Hematopoietic multipotent progenitor cell treated with erythropoietin and hydrocortisone succinate and interleukin-3 and kit ligand, for 8 days (in vitro differentiated cells): ENCODE measurements around the gene KRT5.

Experiments used
- DNase-seq: peaks from one replicate; pipeline ENCODE4 v3.0.0-alpha.2; 2015

The KRT5 gene

DNA sequence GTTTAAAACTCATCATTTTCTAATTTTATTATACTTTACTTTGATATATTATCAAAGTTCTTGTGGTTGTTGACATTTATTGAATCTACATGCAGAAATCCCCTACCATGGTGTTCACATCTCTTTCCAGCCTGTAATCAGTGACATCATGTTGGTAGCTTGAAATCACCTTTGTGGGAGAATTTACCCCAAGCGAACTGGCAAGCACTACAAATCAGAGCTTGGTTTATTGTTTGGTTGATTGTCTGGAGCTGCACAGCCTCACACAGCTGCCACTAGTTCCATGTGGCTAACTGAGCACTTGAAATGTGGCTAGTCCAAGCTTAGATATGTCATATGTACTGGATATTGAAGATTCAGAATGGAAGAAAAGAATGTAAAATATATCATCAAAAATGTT, 15.4 kb upstream of the KRT5 start:
- no peak for DNase-seq

DNA sequence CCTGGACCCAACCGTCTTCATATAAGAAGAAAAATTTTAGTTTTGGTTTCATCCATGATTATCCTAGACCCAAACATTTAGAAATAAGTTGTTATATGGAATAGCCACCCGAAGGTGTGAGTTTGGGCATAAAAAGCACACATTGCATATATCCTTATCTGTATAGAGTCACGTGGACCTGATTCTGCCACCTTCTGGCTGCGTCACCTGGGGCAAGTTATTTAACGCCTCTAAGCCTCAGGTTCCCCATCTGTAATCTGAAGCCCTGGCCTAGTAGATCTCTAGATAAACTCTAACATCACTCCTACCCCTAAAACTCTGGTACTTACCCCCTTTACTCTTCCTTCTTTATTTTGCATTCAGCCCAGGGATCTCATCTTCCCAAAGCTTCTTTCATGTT, 14.3 kb upstream of the KRT5 start:
- DNase-seq, result no peak

DNA sequence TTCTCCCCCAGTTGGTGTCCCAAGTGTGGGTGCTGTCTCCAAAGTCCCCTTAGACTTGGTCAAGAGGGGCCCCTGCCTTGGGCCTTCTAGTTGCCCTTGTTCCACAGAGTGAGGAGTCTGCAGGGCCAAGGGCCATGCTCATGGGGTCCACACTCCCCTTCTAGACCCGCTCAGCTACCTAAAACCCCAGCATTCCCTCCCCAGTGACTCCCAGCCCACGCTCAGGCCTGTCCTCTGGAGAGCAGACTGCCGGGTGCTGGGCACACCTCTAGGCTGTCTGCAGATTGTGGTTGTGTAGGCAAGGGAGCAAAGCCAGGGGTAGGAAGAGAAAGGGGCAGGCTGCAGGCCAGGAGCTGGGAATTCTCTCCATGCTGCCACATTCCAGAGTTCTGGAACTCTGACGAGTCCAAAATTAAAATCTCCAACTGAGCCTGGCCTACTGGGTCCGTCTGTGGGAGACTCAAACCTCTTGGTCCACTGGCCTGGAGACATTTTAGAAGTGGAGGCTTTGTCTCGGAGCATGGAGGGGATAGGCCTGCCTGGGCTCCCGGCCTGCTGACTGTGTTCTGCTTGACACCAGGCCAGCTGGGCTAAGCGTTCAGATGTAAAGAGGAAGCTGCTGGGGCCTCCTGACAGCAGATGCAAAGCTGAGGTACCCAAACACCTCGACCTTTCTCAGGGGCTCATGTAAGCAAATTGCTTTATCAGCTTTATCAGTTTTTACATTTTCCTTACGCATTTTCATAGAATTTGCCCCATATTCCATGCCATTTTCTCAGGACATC, 13.7 kb upstream of the KRT5 start:
- no peak for DNase-seq

DNA sequence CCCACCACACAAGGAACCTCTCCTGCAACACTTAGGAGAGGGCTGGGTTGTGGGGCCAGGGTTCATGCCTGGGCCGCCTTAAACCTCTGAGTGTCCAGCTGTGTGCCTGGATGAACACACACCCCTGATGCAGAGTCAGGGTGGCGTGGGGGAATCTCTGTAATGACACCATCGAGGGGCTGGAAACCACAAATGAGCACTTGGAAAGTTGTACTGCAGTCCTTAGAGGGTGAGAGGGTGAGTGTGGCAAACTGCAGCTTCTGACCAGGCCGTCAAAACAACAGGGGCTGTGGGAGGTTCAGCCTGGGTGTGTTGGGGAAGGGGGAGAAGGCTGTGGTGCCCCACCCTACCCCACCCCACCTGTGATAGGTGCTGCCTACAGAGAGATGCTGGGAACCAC, 12.4 kb upstream of the KRT5 start:
- DNase-seq, result no peak

DNA sequence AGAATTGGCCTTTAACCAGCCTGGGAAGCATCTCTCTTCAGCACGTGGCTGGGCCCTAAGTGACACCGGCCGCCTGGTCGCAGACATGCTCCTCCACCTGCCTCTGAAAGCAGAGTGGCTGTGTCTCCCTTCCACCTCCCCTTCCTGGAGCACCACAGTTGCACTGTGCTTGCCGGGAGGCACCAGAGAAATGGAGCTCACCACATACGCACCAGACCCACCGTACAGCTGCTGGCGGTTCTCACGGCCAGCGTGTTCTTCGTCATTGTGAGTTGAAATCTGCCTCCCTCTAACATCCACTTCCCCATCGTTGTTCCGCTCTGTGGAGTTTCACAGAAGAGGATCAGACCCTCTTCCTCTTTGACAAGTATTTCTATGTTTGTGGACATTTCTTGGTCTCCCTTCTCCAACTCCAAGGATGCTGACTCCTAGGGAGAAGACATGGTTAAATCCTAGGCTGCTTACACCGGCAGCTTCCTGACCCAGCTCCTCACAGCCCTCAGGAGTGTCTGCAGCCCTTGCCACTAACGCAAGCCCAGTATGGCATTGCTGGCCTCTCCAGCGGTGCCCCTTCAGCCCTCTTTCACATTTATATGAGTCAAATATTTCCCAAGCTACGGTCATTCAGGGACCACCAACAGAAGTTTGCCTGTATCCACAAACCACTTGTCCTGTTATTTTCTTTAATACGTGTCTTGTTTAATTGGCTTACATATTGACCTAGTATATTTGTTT, 11.5 kb upstream of the KRT5 start:
- no peak for DNase-seq

DNA sequence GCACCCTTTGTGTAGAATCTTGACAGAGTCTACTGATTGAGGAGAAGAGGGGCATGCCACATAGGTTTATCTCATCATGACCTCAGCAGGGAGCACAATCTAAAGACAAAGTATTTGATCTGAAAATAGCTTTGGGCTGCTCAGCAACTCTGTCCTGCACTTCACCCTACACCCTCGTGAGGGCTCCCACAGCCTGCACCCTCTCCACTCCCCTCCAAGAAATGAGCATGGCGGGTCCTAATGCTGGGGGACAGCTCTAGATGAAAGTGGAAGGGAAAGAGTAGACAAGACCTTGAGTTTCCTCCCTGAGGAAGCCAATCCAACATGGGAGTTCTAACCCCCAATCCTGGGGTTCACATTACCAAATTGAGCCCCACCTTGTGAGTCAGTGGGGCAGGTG, 10.7 kb upstream of the KRT5 start:
- DNase-seq, result no peak

DNA sequence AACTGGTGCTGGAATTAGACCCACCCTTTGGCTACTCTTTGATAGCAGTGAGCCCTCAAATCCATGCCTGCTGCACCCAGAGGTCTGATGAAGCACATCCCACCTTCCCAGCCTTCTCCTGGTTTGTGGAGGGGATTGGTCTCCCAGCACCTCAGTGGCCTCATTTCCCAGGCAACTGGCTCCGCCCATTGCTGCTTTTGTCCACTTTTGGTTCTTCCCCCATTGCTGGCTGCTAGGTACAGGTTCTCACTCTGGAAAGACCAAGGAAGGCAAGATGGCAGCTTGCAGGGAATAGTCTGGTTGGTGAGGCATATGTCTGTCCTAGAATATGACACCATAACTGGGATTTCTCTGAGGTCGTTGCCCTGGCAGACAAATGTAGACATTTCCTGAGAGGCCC, 10.2 kb upstream of the KRT5 start:
- DNase-seq, result no peak

DNA sequence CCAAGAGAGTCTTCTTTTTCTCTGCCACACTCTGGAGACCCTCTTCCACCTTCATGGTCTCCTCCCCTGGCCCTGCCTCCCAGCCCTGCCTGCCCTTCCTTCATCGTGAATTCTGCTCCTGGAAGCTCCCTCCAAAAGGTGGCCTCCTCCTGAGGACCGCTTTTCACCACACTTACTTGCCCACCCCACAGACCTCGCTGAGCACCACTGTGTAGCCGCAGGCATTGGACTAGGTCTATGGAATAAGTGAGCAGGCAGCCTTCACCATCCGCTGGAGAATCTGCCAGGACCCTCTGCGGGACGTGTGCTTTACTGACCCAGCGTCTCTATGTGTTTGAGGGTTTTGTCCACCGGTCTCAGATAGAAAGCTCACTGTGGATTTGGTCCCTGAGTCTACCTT, 9.7 kb upstream of the KRT5 start:
- no peak for DNase-seq

DNA sequence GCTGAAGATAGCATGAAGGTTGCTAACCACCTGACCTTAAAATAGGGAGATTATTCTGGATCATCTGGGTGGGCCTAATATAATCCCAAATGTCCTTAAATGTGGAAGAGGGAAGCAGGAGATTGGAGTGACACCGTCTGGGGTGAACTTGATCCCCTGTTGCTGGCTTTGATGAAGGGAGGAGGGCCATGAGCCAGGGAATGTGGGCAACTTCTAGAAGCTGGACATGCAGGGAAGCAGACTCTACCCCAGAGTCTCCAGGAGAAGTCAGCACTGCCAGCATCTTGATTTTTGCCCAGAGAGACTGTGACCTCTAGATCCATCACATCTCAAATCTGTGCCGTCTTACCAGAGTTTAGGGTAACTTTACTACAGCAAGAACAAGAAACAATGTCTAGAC, 9.2 kb upstream of the KRT5 start:
- no peak for DNase-seq

DNA sequence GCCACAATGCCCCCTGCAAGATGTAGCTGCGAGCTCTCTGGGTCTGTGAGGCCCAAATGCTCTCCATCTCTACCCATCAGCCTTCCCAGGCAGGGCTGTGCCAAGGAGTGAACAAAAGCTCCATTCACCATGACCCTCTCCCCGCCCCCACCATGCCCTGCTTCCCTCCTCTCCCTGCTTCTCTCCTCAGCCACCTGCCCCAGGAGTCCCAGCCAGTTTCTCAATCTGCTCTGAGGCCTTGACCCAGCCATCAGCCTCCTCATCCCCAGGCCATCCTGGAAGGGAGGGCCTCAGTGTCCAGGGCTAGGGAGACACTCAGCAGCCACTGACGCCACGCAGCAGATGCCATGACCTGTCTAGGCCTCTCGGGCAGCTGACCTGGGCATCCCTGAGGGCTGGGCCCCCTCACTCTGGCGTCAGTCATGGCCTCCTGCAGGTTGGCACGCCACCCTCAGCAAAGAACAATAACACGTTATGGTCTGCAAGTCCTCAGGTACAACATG, 8.5 kb upstream of the KRT5 start:
- no peak for DNase-seq

DNA sequence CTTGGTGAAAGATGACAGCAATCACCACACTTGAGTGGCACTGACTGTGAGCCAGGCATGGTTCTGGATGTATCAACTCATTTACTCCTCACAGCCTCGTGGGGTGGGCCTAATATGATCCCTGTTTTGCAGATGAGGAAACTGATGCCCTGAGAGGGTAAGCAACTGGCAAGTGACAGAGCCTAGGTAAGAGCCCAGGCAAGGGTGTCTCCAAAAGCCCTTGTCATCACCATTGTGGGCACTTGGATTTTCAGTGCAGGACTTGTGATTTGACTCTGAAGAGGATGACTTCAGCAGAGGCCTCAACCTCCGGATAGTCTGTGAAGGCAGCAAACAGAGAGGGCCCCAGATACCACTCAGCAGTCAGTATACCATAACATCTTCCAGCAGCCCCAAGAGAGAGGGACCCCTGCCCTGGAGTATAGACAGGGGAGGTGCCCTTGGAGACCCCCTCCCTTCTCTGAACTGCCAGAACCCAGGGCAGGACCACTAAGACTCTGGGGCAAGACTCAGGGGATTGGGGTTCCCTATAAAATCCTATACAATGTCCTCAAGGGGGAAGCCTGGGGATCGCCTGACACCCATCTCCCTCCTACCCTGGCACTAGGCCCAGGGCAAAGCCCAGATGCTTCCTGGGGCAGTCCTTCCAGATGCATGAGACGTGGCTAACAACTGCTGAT, 7.1 kb upstream of the KRT5 start:
- DNase-seq, result no peak

DNA sequence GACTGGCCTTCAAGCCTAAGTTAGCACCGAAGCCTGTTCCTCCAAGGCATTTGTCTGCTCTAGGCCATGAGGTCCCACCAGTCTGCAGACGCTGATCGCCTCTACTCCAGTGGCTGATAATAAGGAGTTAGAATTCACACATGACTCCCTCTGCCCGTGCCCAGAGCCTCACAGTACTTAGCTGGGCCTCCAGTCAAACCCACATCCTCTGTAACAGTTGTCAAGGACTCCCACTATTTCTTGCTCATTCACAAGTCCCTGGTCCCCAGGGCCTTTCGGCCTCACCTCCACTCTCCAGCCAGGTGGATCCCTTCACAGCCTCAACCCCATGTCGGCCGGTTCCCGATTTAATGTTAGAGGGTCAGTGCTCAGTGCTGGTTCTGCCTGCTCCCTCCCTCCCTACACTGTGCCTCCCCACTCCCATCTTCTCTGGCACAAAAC, 6.3 kb upstream of the KRT5 start:
- DNase-seq, result no peak

DNA sequence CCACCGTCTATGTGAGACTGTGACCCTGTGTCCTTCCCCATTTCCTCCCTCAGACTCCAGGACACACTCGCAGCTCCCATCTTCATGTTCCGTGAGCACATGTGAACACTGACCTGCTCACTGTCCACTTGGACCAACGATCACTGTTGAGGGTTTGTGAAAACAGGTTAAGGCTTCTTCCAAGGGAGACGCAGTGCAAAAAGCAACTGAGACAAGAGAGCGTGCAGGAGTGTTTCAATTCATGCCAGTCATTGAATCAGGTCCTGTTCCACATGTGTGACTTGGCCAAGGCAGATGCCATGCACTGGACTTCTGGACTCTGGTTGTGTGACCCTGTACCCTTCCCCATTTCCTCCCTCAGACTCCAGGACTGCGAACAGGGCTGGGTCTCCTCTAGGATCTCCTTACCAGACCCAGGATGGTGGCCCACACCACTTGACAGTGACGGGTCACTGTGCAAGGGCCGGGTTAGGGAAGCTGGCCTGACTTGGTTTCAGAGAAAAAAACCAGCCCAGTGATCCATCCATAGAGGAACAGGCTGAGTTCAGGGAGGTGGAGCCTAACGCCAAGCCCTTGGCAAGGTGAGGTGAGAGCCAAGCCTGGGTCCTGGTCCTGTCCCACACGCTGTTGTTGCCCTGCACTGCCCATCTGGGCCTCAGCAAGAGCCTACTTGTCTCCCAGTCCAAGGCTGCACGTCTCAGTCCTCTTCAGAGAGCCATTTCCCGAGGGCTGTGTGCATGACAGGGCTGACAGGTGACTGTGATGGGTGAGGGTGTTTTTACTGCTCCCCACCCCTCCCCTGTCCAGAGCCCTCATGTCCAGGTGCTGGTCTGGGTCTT, 5.7 kb upstream of the KRT5 start:
- DNase-seq, result no peak

DNA sequence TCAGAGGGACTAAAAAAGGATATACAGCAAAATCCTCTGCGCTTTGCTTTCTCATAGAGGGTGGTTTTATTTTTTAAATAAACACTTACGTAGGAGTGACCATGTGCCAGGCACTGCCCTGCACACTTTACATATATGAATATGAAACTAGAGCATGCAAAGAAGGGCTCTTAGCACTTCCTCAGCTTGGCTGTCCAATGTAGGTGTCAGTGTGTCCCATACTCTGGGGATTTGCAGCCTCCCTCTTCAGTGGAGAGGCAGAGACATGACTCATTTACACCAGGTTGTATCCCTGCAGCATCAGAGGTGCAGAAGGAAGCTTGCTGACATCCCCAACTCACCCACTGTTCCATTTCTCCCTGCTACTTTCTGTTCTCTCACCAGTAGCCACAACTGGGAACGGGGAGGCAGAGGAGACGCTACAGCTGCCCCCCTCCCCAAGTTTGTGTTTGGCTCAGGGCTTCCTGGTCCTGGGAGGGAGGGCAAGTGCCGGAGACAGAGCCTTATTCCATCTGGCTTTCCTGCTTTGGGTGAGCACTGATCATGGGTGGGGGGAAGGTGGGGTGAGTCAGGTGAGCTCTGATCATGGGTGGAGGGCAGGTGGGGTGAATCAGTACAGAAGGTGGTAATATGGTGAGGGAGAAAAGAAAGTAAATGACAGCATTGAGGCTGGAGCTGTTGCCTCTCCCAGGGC, 4.9 kb upstream of the KRT5 start:
- no peak for DNase-seq

DNA sequence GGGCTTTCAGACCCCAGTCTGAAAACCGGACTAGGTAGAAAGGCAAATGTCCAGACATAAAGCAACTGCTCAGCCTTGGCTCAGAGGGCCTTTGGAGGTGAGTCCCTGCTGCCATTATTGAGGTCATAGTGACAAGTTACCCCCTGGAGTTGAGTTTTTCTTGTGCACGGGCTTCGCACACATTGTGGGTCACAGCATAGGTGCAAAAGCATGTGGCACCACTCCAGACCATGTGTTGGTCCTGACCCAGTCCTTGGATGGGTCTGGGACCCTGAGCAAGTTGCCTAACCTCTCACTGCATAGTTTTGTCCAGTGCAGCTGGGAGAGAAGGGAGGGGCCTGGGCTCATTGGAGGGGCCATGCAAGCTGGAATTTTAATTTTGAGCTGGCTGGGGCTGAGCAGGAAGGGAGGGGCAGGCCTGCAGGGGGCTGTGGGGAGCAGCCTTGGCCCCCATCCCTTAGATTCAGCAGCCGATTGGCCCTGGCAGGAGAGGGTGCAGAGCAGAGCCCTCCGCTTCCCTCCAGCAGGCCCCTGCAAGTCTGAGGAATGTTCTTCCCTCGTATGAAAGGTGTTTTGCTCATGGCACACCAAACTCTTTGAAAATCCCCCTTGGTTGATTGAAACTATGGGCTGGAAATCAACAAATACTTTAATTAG, 4.2 kb upstream of the KRT5 start:
- no peak for DNase-seq

DNA sequence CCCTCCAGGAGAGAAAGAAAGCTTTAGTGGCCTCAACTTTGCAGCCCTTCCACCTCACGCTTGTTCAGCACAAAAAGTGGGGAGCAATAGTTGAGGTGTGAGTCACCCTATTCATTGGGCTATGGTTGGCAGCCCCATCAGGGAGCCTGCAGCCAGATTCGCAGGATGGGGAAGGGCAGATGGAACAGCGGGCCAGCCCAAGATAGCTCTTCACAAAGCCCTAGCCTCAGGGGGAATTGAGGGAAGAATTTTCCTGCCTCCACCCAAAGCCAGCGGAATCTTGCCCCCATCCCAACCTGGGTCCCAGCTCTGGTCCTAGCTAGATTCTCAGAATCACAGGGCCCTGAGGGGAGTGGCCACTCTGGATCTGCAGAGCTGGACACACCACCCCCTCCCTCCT, 3.6 kb upstream of the KRT5 start:
- DNase-seq, result no peak

DNA sequence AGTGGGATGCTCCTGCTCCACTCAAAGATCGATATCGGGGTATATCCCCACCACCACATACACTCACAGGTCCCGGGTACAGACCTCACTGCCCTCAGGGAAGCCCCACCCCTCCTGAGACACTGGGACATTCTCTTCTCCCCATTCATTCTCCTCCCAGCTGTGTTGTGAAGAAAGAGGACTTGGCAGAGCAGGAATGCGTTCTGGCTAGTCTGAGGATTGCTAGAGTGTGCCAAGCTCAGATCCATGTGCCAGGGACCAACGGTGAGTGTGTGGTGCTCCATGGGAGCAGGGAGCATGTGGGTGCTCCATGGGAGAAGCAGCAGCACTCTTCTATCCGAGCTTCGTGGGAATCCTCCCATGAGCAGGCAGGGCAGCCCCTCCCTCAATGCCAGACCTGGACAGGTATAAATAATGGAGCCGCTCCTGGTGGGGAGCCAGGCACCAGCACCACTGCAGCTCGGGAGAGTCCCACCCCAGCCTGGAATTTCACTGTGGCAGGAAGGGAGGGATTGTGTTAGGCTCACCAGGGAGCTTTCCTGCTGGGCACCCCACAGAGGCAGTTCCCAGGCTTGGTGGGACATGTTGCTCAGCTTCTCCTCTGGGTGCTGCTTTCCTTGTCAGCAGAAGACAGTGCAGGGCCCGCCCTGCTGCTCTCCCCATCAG, 2.3 kb upstream of the KRT5 start:
- DNase-seq, result no peak

DNA sequence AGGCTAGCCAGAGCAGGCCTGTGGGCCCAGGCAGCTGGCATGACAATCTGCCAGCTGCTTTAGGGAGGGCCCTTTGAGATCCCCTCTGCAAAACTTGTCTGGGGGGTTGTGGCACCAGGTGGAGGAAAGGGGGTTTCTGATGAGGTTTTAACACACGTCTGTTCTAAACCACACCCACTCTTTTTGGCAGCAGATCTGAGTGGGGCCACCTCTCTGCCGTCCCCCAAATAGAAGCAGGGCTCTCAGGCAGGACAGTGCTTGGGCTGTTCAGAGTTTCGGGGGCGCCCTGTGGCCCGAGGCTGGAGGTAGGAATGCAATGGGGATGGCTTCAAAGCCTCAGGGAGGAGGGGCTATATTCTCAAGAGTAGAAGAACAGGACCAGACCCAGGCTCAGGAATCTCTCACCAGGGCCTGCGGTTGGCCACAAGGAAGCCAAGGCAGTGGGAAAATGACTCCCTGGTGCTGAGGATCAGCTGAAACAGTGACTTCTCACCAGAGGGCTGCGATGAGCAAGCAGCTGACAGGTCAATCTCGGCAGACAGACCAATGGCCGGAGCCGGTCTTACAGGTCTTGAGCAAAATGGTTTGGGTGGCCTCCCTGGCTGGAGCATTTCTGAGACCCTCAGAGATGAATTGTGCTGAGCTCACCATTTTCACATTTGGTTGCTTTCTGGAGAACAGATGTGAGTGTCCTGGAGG, 1.5 kb upstream of the KRT5 start:
- DNase-seq, result no peak

DNA sequence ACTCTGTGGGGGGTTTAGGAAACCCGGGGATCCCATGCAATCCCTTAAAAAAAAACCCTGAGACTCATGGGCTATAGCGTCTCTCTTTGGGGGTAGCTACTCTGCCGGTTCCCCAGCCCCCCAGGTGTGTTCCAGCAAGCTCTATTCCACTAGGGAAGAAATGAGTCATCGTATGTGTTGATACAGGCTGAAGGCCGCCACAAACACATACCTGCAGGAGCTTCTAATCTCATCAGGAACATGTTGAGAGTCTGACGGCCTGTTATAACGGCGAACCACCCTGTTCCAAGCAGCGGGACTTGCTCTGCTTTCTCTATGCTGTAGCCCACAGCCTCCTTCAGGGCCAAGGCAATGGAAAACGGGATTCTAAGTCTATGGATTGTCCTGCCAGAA, 977 bp upstream of the KRT5 start:
- no peak for DNase-seq

DNA sequence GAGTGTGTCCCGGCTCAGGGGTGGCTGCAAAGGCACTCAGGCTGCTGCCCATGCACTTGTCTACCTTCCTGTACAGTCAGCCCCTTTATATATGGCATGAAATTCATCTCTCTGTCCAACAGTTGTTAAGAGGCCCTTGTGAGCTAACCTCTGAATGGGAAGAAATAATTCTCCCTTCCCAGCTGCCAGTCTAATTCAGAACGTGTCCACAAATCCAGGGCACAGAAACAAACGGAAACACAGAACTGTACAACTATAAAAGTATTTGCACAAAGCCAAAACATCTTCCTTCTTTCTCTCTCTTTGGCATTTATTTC, 849 bp downstream of the KRT5 start:
- no peak for DNase-seq
